ENCODE data around the gene CSNK1A1L. TPM values are rescaled to one million over a fixed set of nuclear protein-coding genes. Genes with fewer than 3 reads are reported as not detected.

CSNK1A1L gene
- total and polyA plus RNA-seq, 2 of the 8 experiments (the other 6 are each of a cell fraction or from before 2014, with no cell fraction given), result not detected

DNA sequence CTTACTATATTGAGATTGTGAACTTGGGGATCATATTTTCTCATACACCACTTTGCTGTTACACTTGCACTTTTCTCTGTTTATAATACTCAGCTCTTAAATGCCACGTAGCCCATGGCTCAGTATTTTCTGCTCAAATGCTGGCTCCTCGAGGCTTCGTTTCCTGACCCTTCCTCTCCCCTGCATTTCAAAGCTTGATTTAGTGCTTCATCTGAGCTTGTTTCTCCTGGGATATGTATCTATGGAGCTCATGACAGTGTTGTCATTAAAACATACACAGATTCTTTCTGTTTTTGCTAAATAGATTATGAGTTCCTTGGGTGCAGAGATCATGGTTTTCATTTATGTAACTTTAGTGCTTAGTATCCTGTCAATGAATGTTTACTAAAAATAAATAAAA is 11.4 kb downstream of the CSNK1A1L start (continued):
- TF ChIP-seq CEBPB (IDR thresholded peaks at IDR 0.05; ENCODE audit: low read depth, low read length), result no peak
- TF ChIP-seq SAP30 (IDR thresholded peaks at IDR 0.05; ENCODE audit: insufficient read depth, insufficient replicate concordance, low read length), result no peak
- TF ChIP-seq RXRA (IDR thresholded peaks at IDR 0.05; ENCODE audit: insufficient read depth, low read depth, low read length), result no peak

All from H1 (cell line).